Measurements from ENCODE around the gene SMG9. TPM values are rescaled to one million over a fixed set of nuclear protein-coding genes. Genes with fewer than 3 reads are reported as not detected.

SMG9 gene
- total RNA-seq, 2 experiments from 2014 or later = 48.9 to 53.1 TPM

- DNase-seq = no peak
- CTCF ChIA-PET = interaction anchor here (1.6 kb wide), 1 partner anchor 29 kb away, joined by 4 read pairs; no protein-coding TSS in a partner anchor
Observed at GRCh38 chr19:43707158-43707712, 47.5 kb downstream of the SMG9 start.

DNA sequence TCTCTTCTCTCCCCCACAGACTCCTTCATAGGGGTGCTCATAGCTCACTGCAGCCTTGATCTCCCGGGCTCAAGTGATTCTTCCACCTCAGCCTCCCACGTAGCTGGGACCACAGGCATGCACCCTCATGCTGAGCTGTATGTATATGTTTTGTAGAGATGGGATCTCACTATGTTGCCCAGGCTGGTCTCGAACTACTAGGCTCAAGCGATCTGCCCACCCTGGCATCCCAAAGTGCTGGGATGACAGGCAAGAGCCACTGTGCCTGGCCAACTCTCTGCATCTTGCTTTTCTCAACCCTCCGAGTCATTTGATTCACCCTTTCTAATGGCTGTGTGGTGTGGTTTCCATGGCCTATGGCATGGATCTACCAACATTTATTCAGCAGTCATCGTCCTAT is 49.0 kb downstream of the SMG9 start:
- no peak overlapping the region for H3K27ac Mint-ChIP-seq
- TF ChIP-seq, protein P1, sequence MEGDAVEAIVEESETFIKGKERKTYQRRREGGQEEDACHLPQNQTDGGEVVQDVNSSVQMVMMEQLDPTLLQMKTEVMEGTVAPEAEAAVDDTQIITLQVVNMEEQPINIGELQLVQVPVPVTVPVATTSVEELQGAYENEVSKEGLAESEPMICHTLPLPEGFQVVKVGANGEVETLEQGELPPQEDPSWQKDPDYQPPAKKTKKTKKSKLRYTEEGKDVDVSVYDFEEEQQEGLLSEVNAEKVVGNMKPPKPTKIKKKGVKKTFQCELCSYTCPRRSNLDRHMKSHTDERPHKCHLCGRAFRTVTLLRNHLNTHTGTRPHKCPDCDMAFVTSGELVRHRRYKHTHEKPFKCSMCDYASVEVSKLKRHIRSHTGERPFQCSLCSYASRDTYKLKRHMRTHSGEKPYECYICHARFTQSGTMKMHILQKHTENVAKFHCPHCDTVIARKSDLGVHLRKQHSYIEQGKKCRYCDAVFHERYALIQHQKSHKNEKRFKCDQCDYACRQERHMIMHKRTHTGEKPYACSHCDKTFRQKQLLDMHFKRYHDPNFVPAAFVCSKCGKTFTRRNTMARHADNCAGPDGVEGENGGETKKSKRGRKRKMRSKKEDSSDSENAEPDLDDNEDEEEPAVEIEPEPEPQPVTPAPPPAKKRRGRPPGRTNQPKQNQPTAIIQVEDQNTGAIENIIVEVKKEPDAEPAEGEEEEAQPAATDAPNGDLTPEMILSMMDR (IDR thresholded peaks at IDR 0.05) = no peak
- H3K36me3 Mint-ChIP-seq (ENCODE audit: low read depth) = no peaks in the 10 kb centered on the region
- ATAC-seq (no peak), DNase-seq (no peak)
- ChIA-PET POLR2A (no interaction called here), CTCF (no interaction called here)
- H3K27me3 Mint-ChIP-seq = peaks cover 5% of the 10 kb centered on the region
- intact Hi-C loops (cut with micrococcal nuclease) = no loop called here
- H3K4me3 Mint-ChIP-seq = no peak overlapping the region
- peaks cover 7% of the 10 kb centered on the region for H3K9me3 Mint-ChIP-seq
- H3K4me1 Mint-ChIP-seq (ENCODE audit: low read depth) = peaks cover 7% of the 10 kb centered on the region

More at GRCh38 chr19:43707158-43707712, 47.5 kb downstream of the SMG9 start:
- H3K9me3 Mint-ChIP-seq = peaks cover 5% of the 10 kb centered on the region
- no peak overlapping the region for H3K4me3 Mint-ChIP-seq
- POLR2A ChIA-PET = no interaction called here
- no peak overlapping the region for H3K27ac Mint-ChIP-seq
- TF ChIP-seq, protein P1 (IDR thresholded peaks at IDR 0.05) = no peak
- H3K4me1 Mint-ChIP-seq (ENCODE audit: low read depth) = no peaks in the 10 kb centered on the region
- no peaks in the 10 kb centered on the region for H3K36me3 Mint-ChIP-seq (ENCODE audit: low read depth)
- no peak for ATAC-seq
- peaks cover 8% of the 10 kb centered on the region for H3K27me3 Mint-ChIP-seq
- intact Hi-C loops (cut with micrococcal nuclease) = no loop called here

- no peaks in the 10 kb centered on the region for H3K36me3 Mint-ChIP-seq (ENCODE audit: low read depth)
- CTCF ChIA-PET = no interaction called here
- intact Hi-C loops (cut with micrococcal nuclease) = no loop called here
- H3K4me3 Mint-ChIP-seq = no peak overlapping the region
- H3K27ac Mint-ChIP-seq = no peak overlapping the region
- TF ChIP-seq, protein P1 (IDR thresholded peaks at IDR 0.05) = no peak
- H3K27me3 Mint-ChIP-seq = peaks cover 11% of the 10 kb centered on the region
- POLR2A ChIA-PET = interaction anchor here (0.6 kb wide), 1 partner anchor 11 kb away, joined by 3 read pairs; no protein-coding TSS in a partner anchor
- DNase-seq = no peak
- H3K4me1 Mint-ChIP-seq (ENCODE audit: low read depth) = peaks cover 19% of the 10 kb centered on the region
- ATAC-seq = no peak
- peaks cover 6% of the 10 kb centered on the region for H3K9me3 Mint-ChIP-seq
Observed at GRCh38 chr19:43704002-43704705, 50.6 kb downstream of the SMG9 start.

- CTCF ChIA-PET = interaction anchor here (0.7 kb wide), 1 partner anchor 31 kb away, joined by 5 read pairs; the partner anchor contains the start of gene PLAUR
- peaks cover 19% of the 10 kb centered on the region for H3K4me1 Mint-ChIP-seq (ENCODE audit: low read depth)
- H3K27me3 Mint-ChIP-seq = peaks cover 27% of the 10 kb centered on the region
- H3K4me3 Mint-ChIP-seq = peak overlapping the region; percentile 70
- H3K27ac Mint-ChIP-seq = peak overlapping the region; percentile 92
- peak; percentile 15 for ATAC-seq
- no peaks in the 10 kb centered on the region for H3K36me3 Mint-ChIP-seq (ENCODE audit: low read depth)
- POLR2A ChIA-PET = interaction anchor here (1.0 kb wide), 1 partner anchor 59 kb away, joined by 3 read pairs; no protein-coding TSS in a partner anchor
- H3K9me3 Mint-ChIP-seq = peaks cover 4% of the 10 kb centered on the region
- intact Hi-C loops (cut with micrococcal nuclease) = no loop called here
- TF ChIP-seq, protein P1 (IDR thresholded peaks at IDR 0.05) = no peak
- peak; percentile 20 for DNase-seq
Observed at GRCh38 chr19:43700395-43701000, 54.3 kb downstream of the SMG9 start.

All from activated CD8-positive, alpha-beta T cell treated with anti-CD3 and anti-CD28 coated beads for 36 hours (primary cell).